Astrocyte (in vitro differentiated cells and primary cell): Measurements from ENCODE around the gene KPNA4. TPM values are rescaled to one million over a fixed set of nuclear protein-coding genes. Genes with fewer than 3 reads are reported as not detected.

Source experiments
- DNase-seq: peaks from one replicate; pipeline ENCODE4 v3.0.0-alpha.2; 2010; ENCODE audit warnings: low read depth
- FAIRE-seq: peaks from 2 replicates; lab custom pipeline; 2011; peaks lifted over from hg19 to GRCh38; lab: Jason Lieb, UNC
- H2AFZ ChIP-seq: 2 replicates; pipeline ENCODE4 v1.6.0; 2012; ENCODE audit warnings: low read depth, low read length, inconsistent platforms
- H3K27ac ChIP-seq: 2 replicates; pipeline ENCODE4 v1.5.1; 2011; ENCODE audit warnings: low read depth, low read length, inconsistent platforms
- H3K27me3 ChIP-seq: 2 replicates; pipeline ENCODE4 v1.6.0; 2011; ENCODE audit warnings: low read length, inconsistent platforms; ENCODE audit not compliant: insufficient read depth
- H3K36me3 ChIP-seq: 2 replicates; pipeline ENCODE4 v1.5.1; 2011; ENCODE audit warnings: low read length, inconsistent platforms; ENCODE audit not compliant: insufficient read depth
- H3K4me1 ChIP-seq: 2 replicates; pipeline ENCODE4 v1.5.1; 2011; ENCODE audit warnings: low read length, inconsistent platforms; ENCODE audit not compliant: insufficient read depth
- H3K4me2 ChIP-seq: 2 replicates; pipeline ENCODE4 v1.6.0; 2012; ENCODE audit warnings: low read length, inconsistent platforms
- H3K4me3 ChIP-seq: 2 replicates; pipeline ENCODE4 v1.5.1; 2011; ENCODE audit warnings: low read depth, mild to moderate bottlenecking, low read length, inconsistent platforms; ENCODE audit not compliant: insufficient read depth
- H3K79me2 ChIP-seq: 2 replicates; pipeline ENCODE4 v1.6.0; 2012; ENCODE audit warnings: mild to moderate bottlenecking, low read length, inconsistent platforms; ENCODE audit not compliant: insufficient read depth
- H3K9ac ChIP-seq: 2 replicates; pipeline ENCODE4 v1.6.0; 2012; ENCODE audit warnings: mild to moderate bottlenecking, low read length, inconsistent platforms
- H3K9me3 ChIP-seq: 2 replicates; pipeline ENCODE4 v1.5.1; 2012; ENCODE audit warnings: low read depth, mild to moderate bottlenecking, low read length, inconsistent platforms; ENCODE audit not compliant: insufficient read depth
- H4K20me1 ChIP-seq: 2 replicates; pipeline ENCODE4 v1.6.0; 2012; ENCODE audit warnings: low read length, inconsistent platforms; ENCODE audit not compliant: insufficient read depth
- H3K27ac Mint-ChIP-seq: one replicate; pipeline ENCODE4 v1.8.0; 2021; ENCODE audit warnings: mild to moderate bottlenecking, mixed read lengths; ENCODE audit not compliant: unreplicated experiment
- H3K27me3 Mint-ChIP-seq: one replicate; pipeline ENCODE4 v1.8.0; 2021; ENCODE audit warnings: low read depth, mixed read lengths; ENCODE audit not compliant: unreplicated experiment
- H3K36me3 Mint-ChIP-seq: one replicate; pipeline ENCODE4 v1.8.0; 2021; ENCODE audit warnings: low read depth, mixed read lengths; ENCODE audit not compliant: unreplicated experiment
- H3K4me1 Mint-ChIP-seq: one replicate; pipeline ENCODE4 v1.8.0; 2021; ENCODE audit warnings: low read depth, mixed read lengths; ENCODE audit not compliant: unreplicated experiment
- H3K4me3 Mint-ChIP-seq: one replicate; pipeline ENCODE4 v1.8.0; 2021; ENCODE audit warnings: mild to moderate bottlenecking, moderate library complexity, mixed read lengths; ENCODE audit not compliant: unreplicated experiment
- H3K9me3 Mint-ChIP-seq: one replicate; pipeline ENCODE4 v1.8.0; 2021; ENCODE audit warnings: mild to moderate bottlenecking, mixed read lengths; ENCODE audit not compliant: unreplicated experiment
- CTCF ChIP-seq: IDR thresholded peaks from 2 replicates; pipeline ENCODE4 v1.5.1; 2011; ENCODE audit warnings: low read depth, mild to moderate bottlenecking, inconsistent platforms, low read length, moderate library complexity; ENCODE audit not compliant: insufficient read depth
- EZH2 ChIP-seq: IDR thresholded peaks from 2 replicates; pipeline ENCODE4 v1.6.1; 2012; ENCODE audit warnings: mild to moderate bottlenecking, low read length, inconsistent platforms; ENCODE audit not compliant: insufficient read depth
- total RNA-seq: library from RNA; stranded (reverse); gene quantifications from 2 replicates; pipeline ENCODE4 v1.2.1, GENCODE V29; 2021

Gene KPNA4
- total RNA-seq, 1 donor from 2014 or later, result 105 TPM

GRCh38 chr3:160583451-160583850 lies 18.1 kb upstream of the KPNA4 start:
- H3K4me1 Mint-ChIP-seq, result no peaks in the 10 kb centered on the region

GRCh38 chr3:160580938-160581337 lies 15.6 kb upstream of the KPNA4 start:
- Histone ChIP-seq H3K4me3 (no peak overlapping the region), H3K9me3 (no peaks in the 10 kb centered on the region), H4K20me1 (no peaks in the 10 kb centered on the region), H3K79me2 (no peaks in the 10 kb centered on the region), H3K4me1 (no peaks in the 10 kb centered on the region), H3K9ac (no peak overlapping the region), H3K27me3 (no peaks in the 10 kb centered on the region), H2AFZ (no peak overlapping the region), H3K27ac (no peak overlapping the region), H3K4me2 (no peak overlapping the region), H3K36me3 (no peaks in the 10 kb centered on the region)
- DNase-seq (no peak), FAIRE-seq (no peak)
- Mint-ChIP-seq H3K36me3 (no peaks in the 10 kb centered on the region), H3K27me3 (no peaks in the 10 kb centered on the region), H3K9me3 (peaks cover 3% of the 10 kb centered on the region), H3K4me1 (no peaks in the 10 kb centered on the region), H3K27ac (no peak overlapping the region), H3K4me3 (no peak overlapping the region)
- TF ChIP-seq EZH2, result no peak
- TF ChIP-seq CTCF, result no peak

More at GRCh38 chr3:160583451-160583850, 18.1 kb upstream of the KPNA4 start:
- no peak overlapping the region for H3K9ac ChIP-seq
- no peak overlapping the region for H2AFZ ChIP-seq
- H3K9me3 Mint-ChIP-seq, result peaks cover 3% of the 10 kb centered on the region
- no peaks in the 10 kb centered on the region for H3K36me3 ChIP-seq
- H3K27me3 ChIP-seq, result no peaks in the 10 kb centered on the region
- no peaks in the 10 kb centered on the region for H3K4me1 ChIP-seq
- no peak overlapping the region for H3K4me2 ChIP-seq
- H3K27me3 Mint-ChIP-seq, result no peaks in the 10 kb centered on the region
- H3K9me3 ChIP-seq, result no peaks in the 10 kb centered on the region
- no peak overlapping the region for H3K4me3 Mint-ChIP-seq
- DNase-seq, result no peak
- H3K36me3 Mint-ChIP-seq, result no peaks in the 10 kb centered on the region
- TF ChIP-seq EZH2 (no peak), CTCF (no peak)
- FAIRE-seq, result no peak
- no peaks in the 10 kb centered on the region for H4K20me1 ChIP-seq
- no peak overlapping the region for H3K27ac ChIP-seq
- H3K79me2 ChIP-seq, result no peaks in the 10 kb centered on the region
- H3K4me3 ChIP-seq, result no peak overlapping the region
- H3K27ac Mint-ChIP-seq, result no peak overlapping the region

GRCh38 chr3:160577556-160578195 lies 12.3 kb upstream of the KPNA4 start:
- Histone ChIP-seq H3K4me3 (no peak overlapping the region), H3K79me2 (no peaks in the 10 kb centered on the region), H3K27me3 (no peaks in the 10 kb centered on the region), H3K36me3 (no peaks in the 10 kb centered on the region), H3K27ac (no peak overlapping the region), H3K9ac (no peak overlapping the region), H3K9me3 (no peaks in the 10 kb centered on the region), H4K20me1 (no peaks in the 10 kb centered on the region), H3K4me1 (no peaks in the 10 kb centered on the region), H2AFZ (no peak overlapping the region), H3K4me2 (no peak overlapping the region)
- Mint-ChIP-seq H3K27ac (no peak overlapping the region), H3K4me1 (no peaks in the 10 kb centered on the region), H3K36me3 (peaks cover 3% of the 10 kb centered on the region), H3K4me3 (no peak overlapping the region), H3K9me3 (no peaks in the 10 kb centered on the region), H3K27me3 (no peaks in the 10 kb centered on the region)
- TF ChIP-seq EZH2, result no peak
- peak; percentile 32 for TF ChIP-seq CTCF
- FAIRE-seq, result no peak
- DNase-seq, result peak; percentile 45
